Measurements from ENCODE around the gene SCARB1. TPM values are rescaled to one million over a fixed set of nuclear protein-coding genes. Genes with fewer than 3 reads are reported as not detected.

SCARB1 gene
- total RNA-seq, 1 donor, result 9.4 TPM

DNA sequence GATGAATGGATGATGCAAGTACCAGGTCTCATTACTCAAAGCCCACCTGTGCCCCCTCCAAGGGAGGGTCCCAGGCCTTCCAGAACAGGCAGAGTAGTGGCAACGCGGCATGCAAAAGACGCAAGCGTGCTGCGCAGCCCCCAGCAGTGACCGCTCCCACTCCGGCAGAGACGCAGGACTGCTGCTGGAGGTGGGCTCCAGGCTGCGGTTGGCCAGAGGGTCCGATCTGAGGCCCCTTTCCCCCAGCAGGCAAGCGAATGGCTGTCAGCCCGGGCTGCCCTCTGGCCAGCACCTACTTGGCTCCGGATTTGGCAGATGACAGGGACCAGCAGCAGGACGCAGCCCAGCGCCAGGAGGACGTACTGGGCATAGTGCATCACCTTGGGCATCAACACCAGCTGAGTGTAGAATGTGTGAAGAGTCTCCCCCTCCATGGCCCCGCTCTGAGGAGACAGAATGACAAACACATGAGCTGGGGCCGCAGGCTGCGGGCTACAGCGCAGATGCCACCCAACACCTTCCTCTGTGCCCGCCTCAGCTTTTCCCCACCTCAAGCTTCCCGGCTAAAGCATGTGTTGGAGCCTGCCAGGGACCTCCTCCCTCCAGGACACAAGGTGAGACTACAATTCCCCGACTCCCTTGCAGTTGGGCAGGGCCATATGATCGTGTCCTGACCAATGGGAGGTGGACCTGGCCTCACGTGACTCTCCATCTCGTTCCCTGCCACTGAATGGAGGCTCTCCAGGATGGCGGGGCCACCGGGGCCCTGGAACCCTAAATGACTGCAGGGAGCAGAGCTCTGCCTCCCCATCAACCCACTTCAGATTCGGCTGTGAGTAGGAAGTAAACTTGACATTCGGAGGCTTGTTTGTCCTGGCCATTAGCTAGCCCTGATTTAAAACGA, 77.4 kb downstream of the SCARB1 start:
- H3K79me2 ChIP-seq (ENCODE audit: insufficient read depth, low read length), result no peaks in the 10 kb centered on the region
- no peak overlapping the region for H2AFZ ChIP-seq (ENCODE audit: low read length)
- no peaks in the 10 kb centered on the region for H3K4me1 ChIP-seq (ENCODE audit: insufficient read depth, low read length)
- H3K4me2 ChIP-seq (ENCODE audit: insufficient read depth, low read length), result no peak overlapping the region
- H3K9me3 ChIP-seq (ENCODE audit: low read depth, low read length), result no peaks in the 10 kb centered on the region
- peak overlapping the region; percentile 48 for H3K4me3 ChIP-seq (ENCODE audit: insufficient read depth, low read length)
- H4K20me1 ChIP-seq (ENCODE audit: insufficient read depth, low read length), result no peaks in the 10 kb centered on the region
- H3K27ac ChIP-seq (ENCODE audit: low read depth, low read length), result no peak overlapping the region
- peaks cover 7% of the 10 kb centered on the region for H3K36me3 ChIP-seq (ENCODE audit: insufficient read depth, low read length)
- H3K27me3 ChIP-seq (ENCODE audit: insufficient read depth, low read length), result no peaks in the 10 kb centered on the region
- DNase-seq (ENCODE audit: insufficient read length, low spot score, missing footprints), result peak; percentile 95
- TF ChIP-seq, protein P1, sequence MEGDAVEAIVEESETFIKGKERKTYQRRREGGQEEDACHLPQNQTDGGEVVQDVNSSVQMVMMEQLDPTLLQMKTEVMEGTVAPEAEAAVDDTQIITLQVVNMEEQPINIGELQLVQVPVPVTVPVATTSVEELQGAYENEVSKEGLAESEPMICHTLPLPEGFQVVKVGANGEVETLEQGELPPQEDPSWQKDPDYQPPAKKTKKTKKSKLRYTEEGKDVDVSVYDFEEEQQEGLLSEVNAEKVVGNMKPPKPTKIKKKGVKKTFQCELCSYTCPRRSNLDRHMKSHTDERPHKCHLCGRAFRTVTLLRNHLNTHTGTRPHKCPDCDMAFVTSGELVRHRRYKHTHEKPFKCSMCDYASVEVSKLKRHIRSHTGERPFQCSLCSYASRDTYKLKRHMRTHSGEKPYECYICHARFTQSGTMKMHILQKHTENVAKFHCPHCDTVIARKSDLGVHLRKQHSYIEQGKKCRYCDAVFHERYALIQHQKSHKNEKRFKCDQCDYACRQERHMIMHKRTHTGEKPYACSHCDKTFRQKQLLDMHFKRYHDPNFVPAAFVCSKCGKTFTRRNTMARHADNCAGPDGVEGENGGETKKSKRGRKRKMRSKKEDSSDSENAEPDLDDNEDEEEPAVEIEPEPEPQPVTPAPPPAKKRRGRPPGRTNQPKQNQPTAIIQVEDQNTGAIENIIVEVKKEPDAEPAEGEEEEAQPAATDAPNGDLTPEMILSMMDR (IDR thresholded peaks at IDR 0.05; ENCODE audit: extremely low read depth, low read depth, low read length), result no peak

DNA sequence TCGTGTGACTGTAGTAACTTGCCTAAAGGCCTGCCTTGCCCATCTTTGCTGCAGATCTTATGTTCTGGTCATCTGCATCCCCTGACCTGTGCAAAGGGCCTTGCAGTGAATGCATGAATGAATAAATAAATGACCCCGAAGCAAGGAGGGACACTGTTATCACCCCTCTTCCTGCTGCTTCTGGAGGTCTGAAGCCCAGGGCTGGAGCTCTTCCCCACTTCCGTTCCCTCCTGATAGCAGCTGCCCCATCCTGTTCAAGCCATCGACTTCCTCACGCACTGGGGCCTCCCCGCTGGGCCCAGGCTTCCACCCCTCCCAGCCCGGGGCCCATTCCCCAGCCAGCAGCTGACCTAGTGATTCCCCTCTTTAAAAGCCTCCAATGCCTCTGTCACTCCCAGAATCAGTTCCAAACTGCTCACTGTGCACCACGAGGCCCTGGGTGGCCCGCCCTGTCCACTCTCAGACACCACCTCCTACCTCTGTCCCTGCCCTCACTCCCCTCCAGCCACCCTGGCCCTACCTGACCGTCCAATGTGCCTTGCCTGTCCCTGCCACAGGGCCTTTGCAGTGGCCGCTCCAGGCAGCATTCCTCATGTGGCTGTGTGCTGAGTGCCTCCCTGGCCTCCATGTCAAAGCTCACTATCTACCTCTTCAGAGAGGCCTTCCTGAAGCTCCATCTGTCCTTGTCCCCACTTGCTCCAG, 78.6 kb downstream of the SCARB1 start:
- peak; percentile 45 for DNase-seq (ENCODE audit: insufficient read length, low spot score, missing footprints)
- Histone ChIP-seq H3K4me2 (ENCODE audit: insufficient read depth, low read length) (no peak overlapping the region), H3K36me3 (ENCODE audit: insufficient read depth, low read length) (peaks cover 7% of the 10 kb centered on the region), H3K9me3 (ENCODE audit: low read depth, low read length) (no peaks in the 10 kb centered on the region), H3K27me3 (ENCODE audit: insufficient read depth, low read length) (no peaks in the 10 kb centered on the region), H2AFZ (ENCODE audit: low read length) (no peak overlapping the region), H3K79me2 (ENCODE audit: insufficient read depth, low read length) (no peaks in the 10 kb centered on the region), H4K20me1 (ENCODE audit: insufficient read depth, low read length) (no peaks in the 10 kb centered on the region), H3K27ac (ENCODE audit: low read depth, low read length) (no peak overlapping the region), H3K4me1 (ENCODE audit: insufficient read depth, low read length) (no peaks in the 10 kb centered on the region), H3K4me3 (ENCODE audit: insufficient read depth, low read length) (no peak overlapping the region)
- TF ChIP-seq, protein P1 (IDR thresholded peaks at IDR 0.05; ENCODE audit: extremely low read depth, low read depth, low read length), result no peak

DNA sequence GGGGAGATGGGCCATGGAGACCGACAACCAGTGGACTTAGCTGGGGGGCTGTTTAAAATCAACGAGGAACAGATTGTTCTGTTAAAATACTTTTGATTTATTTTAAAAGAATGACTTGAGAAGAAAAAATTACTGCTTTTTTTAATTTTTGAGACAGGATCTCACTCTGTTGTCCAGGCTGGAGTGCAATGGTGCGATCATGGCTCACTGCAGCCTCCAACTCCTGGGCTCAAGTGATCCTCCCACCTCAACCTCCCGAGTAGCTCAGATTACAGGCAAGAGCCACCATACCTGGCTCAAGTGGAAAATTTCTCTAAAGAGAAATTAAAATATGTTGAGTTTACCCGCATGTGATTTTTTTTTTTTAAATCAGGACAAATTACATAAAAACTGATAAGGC, 80.6 kb downstream of the SCARB1 start:
- no peak for DNase-seq (ENCODE audit: insufficient read length, low spot score, missing footprints)
- Histone ChIP-seq H4K20me1 (ENCODE audit: insufficient read depth, low read length) (no peaks in the 10 kb centered on the region), H3K27ac (ENCODE audit: low read depth, low read length) (no peak overlapping the region), H3K79me2 (ENCODE audit: insufficient read depth, low read length) (no peaks in the 10 kb centered on the region), H3K4me1 (ENCODE audit: insufficient read depth, low read length) (no peaks in the 10 kb centered on the region), H3K36me3 (ENCODE audit: insufficient read depth, low read length) (peaks cover 7% of the 10 kb centered on the region), H3K4me2 (ENCODE audit: insufficient read depth, low read length) (no peak overlapping the region), H3K9me3 (ENCODE audit: low read depth, low read length) (no peaks in the 10 kb centered on the region), H3K4me3 (ENCODE audit: insufficient read depth, low read length) (no peak overlapping the region), H3K27me3 (ENCODE audit: insufficient read depth, low read length) (no peaks in the 10 kb centered on the region), H2AFZ (ENCODE audit: low read length) (no peak overlapping the region)
- TF ChIP-seq, protein P1 (IDR thresholded peaks at IDR 0.05; ENCODE audit: extremely low read depth, low read depth, low read length), result no peak

DNA sequence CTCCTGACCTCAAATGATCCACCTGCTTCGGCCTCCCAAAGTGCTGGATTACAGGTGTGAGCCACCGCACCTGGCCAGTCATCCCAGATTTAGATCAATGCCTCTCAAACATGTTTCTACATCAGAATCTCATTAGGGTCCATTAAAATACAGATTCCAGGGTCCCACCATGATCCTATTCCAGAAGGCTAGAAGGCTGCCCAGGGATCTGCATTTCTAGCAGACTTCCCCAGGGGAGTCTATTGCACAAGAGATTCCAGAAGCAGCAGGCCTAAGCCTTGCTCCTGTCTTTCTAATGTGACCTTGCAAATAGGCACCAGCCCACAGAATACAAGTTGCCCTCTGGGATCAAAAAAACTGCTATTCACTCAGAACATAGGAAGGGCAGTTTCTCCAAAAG, 81.5 kb downstream of the SCARB1 start:
- Histone ChIP-seq H3K79me2 (ENCODE audit: insufficient read depth, low read length) (no peaks in the 10 kb centered on the region), H3K4me2 (ENCODE audit: insufficient read depth, low read length) (no peak overlapping the region), H4K20me1 (ENCODE audit: insufficient read depth, low read length) (no peaks in the 10 kb centered on the region), H3K4me1 (ENCODE audit: insufficient read depth, low read length) (no peaks in the 10 kb centered on the region), H3K27me3 (ENCODE audit: insufficient read depth, low read length) (no peaks in the 10 kb centered on the region), H3K9me3 (ENCODE audit: low read depth, low read length) (no peaks in the 10 kb centered on the region), H3K36me3 (ENCODE audit: insufficient read depth, low read length) (peaks cover 7% of the 10 kb centered on the region), H3K27ac (ENCODE audit: low read depth, low read length) (no peak overlapping the region), H2AFZ (ENCODE audit: low read length) (no peak overlapping the region), H3K4me3 (ENCODE audit: insufficient read depth, low read length) (no peak overlapping the region)
- TF ChIP-seq, protein P1 (IDR thresholded peaks at IDR 0.05; ENCODE audit: extremely low read depth, low read depth, low read length), result no peak
- DNase-seq (ENCODE audit: insufficient read length, low spot score, missing footprints), result no peak

Measured in osteoblast (primary cell).